Measurements from ENCODE around the gene ALCAM.
"Not testable (repeated sequence)": the region's sequence is repeated elsewhere in the genome, so short reads cannot be mapped to it uniquely, and the experiment has no call there.

ALCAM gene

GRCh38 chr3:105389759-105390158, 23.1 kb downstream of the ALCAM start:
- DNase-seq (ENCODE audit: low spot score) = not testable (repeated sequence)

DNA sequence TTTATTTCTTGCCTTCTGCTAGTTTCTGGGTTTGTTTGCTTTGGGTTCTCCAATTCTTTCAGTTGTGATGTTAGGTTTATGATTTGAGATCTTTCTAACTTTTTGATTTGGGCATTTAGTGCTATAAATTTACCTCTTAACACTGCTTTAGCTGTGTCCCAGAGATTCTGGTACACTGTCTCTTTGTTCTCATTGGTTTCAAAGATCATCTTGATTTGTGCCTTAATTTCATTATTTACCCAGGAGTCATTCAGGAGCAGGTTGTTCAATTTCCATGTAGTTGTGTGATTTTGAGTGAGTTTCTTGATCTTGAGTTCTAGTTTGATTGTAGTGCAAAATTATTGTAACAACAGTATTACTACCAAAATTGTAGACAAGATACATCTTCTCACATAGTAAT, 25.9 kb downstream of the ALCAM start:
- not testable (repeated sequence) for DNase-seq (ENCODE audit: low spot score)

GRCh38 chr3:105394177-105394576, 27.5 kb downstream of the ALCAM start:
- DNase-seq (ENCODE audit: low spot score) = no peak

DNA sequence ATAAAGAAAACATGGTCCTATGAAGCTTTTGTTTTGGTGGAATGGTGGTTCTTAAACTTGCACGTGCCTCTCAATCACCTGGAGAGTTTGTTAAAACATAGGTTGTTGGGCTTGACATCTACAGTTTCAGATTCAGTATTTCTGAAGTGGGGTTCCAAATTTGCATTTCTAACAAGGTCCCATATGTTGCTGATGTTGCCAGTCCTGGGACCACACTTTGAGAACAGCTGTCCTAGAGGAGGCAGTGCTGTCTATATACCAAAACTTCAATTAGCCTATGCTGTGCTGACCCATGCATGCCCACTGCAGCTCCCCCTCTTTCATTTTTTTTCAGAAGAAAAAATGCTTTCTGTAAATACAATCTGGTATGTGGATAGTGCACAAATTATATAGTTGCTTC, 31.3 kb downstream of the ALCAM start:
- no peak for DNase-seq (ENCODE audit: low spot score)

DNA sequence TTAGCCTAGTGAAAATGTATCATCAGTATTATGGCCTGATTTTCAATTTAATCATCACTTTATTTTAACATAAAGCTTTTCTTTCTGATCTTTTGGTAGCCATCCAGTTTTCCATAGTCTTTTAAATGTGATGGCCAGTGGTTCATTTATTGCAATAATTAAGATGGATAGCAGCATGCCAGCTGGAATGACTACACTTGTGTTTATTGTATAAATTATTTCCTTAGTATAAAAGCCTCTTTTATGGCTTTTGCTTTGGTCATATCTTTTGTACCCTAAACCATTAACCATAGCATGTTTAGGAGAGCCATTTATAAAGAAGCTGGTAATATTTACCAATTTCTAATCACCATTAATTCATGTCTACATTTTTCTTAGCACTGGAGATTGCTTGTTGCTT, 31.7 kb downstream of the ALCAM start:
- no peak for DNase-seq (ENCODE audit: low spot score)

DNA sequence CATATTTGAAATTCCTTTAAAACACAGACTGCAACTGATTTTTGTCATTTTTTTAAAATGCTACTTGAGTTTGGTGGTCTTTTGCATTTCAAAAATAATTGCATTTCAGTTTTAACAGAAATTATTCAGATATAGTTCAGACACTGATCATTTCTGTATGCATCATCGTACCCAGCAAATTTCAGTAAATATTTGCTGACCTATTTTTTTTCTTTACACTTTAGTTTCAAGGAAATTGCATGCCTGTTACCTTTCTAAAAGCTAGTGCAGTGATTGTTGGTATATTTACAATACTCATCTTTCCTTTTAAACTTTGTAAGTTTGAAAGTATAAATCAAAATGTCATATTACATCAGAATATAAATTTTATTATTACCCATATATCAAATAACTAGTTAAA, 32.4 kb downstream of the ALCAM start:
- no peak for DNase-seq (ENCODE audit: low spot score)

DNA sequence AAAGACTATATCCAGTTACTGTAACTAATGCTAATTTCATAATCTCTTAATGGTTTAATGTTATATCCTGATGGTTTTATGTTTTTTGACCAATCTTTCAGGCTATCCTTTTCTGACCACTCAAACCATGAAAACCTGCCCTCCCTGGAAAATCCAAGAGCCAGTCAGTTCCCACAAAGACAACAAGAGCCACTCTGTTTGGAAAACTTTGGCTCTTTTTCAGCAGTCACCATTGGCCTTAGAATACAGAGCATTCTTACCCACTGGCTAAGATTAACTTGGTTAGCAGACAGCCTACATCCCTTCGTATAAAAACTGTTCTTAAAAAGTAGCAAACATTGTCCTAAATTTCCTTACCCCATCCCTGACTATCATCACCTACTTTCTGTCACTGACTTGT, 32.9 kb downstream of the ALCAM start:
- no peak for DNase-seq (ENCODE audit: low spot score)

DNA sequence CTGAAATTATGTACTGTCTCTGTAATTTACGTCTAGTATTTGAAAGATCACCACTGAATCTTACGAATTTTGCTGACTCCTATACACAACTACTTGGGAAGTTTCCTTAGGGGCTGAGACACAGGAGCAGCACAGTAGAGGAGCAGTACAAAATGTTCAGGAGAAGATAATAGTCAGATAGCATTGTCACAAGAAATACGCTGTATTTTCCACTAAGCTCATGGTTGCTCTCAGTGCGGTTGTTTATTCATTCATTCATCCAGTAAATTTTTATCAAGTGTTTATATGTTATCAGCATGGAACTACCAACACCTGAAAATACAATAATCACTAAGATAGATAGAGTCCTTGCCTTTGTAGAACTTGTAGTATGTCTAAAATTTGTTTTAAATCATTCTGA, 34.5 kb downstream of the ALCAM start:
- no peak for DNase-seq (ENCODE audit: low spot score)

- no peak for DNase-seq (ENCODE audit: low spot score)
These were observed 35.0 kb downstream of the ALCAM start for GRCh38 chr3:105401691-105402149.

- peak; percentile 8 for DNase-seq (ENCODE audit: low spot score)
These were observed 35.6 kb downstream of the ALCAM start for GRCh38 chr3:105402287-105402801.

- DNase-seq (ENCODE audit: low spot score) = not testable (repeated sequence)
These were observed 36.3 kb downstream of the ALCAM start for GRCh38 chr3:105403034-105403433.

- DNase-seq (ENCODE audit: low spot score) = no peak
These were observed 39.6 kb downstream of the ALCAM start for GRCh38 chr3:105406268-105406667.

DNA sequence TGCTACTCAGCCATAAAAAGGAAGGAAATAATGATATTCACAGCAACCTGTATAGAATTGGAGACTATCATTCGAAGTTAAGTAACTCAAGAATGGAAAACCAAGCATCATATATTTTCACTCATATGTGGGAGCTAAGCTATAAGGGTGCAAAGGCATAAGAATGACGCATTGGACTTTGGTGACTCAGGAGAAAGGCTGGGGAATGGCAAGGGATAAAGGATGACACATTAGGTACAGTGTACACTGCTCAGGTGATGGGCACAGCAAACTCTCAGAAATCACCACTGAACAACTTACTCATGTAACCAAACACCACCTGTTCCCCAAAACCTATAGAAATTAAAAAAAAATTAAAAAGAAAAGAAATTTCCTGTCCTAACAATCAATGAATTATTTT, 42.7 kb downstream of the ALCAM start:
- DNase-seq (ENCODE audit: low spot score) = no peak

GRCh38 chr3:105413343-105413887, 46.7 kb downstream of the ALCAM start:
- no peak for DNase-seq (ENCODE audit: low spot score)

GRCh38 chr3:105414841-105415240, 48.1 kb downstream of the ALCAM start:
- DNase-seq (ENCODE audit: low spot score) = no peak

DNA sequence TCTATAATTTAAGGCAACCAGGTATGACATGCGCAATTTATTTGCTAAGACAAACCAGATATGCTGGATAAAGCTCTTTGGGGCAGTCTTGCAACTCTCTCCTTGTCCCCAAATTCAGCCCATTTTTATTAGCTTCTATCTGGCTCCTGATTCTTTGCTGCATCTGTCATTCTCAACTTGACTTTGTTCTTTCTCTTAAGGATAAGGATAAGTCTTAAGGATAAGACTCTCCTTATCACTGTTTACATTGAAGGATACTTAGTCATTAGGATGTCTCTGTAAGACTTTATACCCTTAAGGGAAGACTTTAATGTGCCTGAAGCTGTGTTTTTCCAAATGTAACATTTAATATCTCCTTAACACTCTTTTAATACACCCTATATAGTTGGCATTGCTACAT, 49.2 kb downstream of the ALCAM start:
- DNase-seq (ENCODE audit: low spot score) = no peak

DNA sequence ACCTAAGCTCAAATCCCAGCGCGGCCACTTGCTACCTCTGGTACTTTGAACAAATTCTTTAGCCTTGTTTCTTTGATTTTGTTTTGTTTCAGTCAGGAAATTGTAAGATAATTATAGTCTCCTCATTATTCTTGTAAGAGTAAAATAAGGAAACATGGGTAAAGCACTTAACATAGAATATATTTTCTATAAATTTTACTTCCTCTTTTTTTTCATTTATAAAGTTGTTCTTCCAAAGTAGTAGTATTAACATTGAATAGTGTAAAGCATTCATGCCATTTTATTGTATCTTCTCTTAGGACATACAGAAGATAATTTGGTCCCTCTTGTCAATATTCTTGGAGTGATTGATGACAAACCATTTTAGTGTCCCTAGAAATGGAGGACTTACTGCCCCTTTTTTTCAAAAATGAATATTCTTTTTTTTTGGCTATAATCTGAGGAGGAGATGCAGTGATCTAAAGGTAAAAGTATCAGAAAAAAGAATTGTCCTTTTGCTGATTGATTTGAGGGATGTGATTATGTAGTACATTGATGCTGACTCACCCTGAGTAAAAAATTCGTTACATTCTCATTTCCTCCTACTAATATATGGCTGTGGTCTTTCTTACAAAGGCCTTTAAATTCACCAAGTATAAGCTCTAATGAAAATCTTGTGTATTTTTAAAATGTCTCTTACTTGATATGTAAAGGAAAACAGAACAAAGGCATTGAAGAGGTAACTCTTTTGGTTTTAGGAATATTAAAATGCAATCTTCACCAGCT, 51.0 kb downstream of the ALCAM start:
- DNase-seq (ENCODE audit: low spot score) = no peak

DNA sequence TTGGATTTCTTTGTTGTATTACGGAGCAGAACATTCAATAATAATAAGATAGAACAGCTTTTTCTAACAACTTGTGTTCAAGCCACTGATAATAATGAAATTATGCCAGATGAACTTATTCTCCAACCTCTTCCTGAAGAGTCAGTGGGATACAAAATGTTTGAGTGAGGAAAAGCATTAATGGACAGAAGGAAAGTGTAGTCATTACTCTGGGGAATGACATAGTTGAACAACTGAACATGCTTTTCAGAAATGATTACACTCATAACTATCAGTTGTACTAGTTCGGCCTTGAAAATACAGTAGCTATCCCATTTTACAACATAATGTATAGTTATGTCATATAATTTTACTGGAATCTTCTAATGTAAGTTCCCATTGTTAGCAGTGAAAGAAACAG, 55.9 kb downstream of the ALCAM start:
- no peak for DNase-seq (ENCODE audit: low spot score)

- no peak for DNase-seq (ENCODE audit: low spot score)
These were observed 56.7 kb downstream of the ALCAM start for GRCh38 chr3:105423397-105423796.

DNA sequence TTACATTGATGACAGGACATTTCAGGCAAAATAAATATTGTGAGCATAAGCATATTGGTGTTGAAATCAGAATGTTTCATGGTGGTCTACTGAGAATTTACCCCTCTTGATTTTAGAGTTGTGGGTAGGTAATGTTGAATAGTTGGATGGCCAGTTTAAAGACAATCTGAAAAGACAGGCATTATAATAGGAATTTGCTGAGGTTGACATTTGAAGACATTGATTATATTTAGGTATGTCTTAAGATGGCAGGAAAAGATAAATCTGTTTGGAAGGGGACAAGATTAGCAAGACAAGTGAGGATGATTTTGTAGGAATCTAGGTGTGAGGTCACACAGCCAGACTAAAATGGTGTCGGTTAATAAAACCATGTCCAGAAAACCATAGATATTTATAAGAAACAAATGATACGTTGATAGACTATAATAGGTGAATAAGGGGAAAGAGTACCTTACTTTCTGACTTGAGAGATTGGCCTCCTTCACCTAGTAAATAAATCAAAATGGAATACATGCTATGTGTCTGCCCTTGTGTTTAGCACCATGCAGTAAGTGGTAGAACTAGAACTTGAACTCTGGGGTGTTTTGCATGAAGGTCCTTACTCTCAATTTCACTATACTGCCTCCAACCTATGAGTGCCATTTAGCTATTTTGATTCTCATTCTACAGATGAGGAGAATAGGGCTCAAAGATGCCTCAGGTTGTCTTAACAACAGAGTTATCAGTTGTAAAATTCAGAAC, 57.9 kb downstream of the ALCAM start:
- no peak for DNase-seq (ENCODE audit: low spot score)

- no peak for DNase-seq (ENCODE audit: low spot score)
These were observed 58.4 kb downstream of the ALCAM start for GRCh38 chr3:105425153-105425502.

GRCh38 chr3:105427332-105427731, 60.6 kb downstream of the ALCAM start:
- DNase-seq (ENCODE audit: low spot score) = peak; percentile 14
